Stimulated activated CD4-positive, alpha-beta T cell treated with anti-CD3 and anti-CD28 coated beads, TNF-alpha, amount 100 ng/mL, for 1 hour (primary cell): ENCODE results near the gene CHCHD2.
"Not testable (repeated sequence)": the region's sequence is repeated elsewhere in the genome, so short reads cannot be mapped to it uniquely, and the experiment has no call there.

Experiments
- DNase-seq, 3 donors: peaks; one replicate each; pipeline ENCODE4 v3.0.0-alpha.2; 2020; ENCODE audit warnings: low read depth in 3 of 3, low spot score in 1 of 3

Gene CHCHD2

DNA sequence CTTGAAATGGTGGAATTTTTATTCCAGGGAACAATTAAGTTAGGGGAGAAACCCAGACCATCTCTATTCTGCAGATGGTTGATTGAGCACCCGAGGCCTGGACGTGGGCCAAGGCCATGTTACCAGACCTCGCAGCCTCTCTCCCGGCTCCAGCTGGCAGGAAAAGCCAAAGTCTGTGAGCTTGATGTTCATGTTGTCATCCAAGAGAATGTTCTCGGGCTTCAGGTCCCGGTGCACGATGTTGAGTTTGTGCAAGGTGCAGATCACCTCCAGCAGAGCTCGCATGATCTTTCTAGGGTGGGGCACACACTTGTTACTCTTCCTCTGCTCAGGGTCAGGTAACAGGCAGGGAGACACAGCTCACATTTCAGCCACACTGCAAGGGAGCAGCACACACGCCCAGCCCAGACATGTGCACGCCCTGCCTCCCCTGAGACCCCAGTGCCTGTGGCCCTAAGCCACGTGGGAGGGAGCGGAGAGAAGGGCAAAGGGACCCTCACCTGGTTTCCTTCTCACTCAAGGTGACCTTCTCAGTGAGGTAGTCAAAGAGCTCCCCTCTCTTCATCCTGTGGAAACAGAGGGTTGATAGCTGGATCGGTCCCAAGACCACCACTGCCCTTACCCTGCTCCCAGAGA, 23.0 kb downstream of the CHCHD2 start:
- DNase-seq = no peak

DNA sequence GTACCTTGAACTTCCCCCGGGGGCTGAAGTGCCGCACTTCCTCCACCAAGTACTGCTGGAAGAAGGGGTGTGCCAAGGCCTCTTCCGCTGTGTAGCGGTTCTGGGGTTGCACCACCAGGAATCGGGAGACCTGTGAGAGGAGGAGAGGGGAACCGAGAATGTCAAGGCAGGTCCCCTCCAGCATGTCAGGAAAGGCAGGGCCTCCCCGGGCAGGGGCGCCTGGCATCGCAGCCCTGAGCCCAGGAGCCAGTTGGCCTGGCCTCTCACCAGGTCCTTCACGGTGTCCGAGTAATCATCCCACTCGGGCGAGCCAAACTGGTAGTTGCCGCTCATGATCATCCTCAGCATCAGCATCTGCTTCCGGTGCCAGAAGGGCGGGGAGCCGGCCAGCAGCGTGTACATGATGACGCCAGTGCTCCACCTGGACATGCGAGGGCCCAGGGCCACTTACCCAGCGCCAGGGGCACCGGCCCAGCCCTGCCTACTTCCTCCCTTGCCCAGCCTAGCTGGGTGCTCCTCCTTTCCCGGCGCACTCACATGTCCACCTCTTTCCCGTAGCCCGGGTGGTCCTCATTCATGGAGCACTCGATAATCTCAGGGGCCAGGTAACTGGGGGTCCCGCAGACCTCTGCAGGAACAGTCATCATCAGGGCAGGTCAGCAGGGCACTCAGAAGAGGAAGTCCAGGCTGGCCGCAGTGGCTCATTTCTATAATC, 24.5 kb downstream of the CHCHD2 start:
- DNase-seq = no peak

GRCh38 chr7:56080726-56081435, 25.4 kb downstream of the CHCHD2 start:
- not testable (repeated sequence) for DNase-seq

DNA sequence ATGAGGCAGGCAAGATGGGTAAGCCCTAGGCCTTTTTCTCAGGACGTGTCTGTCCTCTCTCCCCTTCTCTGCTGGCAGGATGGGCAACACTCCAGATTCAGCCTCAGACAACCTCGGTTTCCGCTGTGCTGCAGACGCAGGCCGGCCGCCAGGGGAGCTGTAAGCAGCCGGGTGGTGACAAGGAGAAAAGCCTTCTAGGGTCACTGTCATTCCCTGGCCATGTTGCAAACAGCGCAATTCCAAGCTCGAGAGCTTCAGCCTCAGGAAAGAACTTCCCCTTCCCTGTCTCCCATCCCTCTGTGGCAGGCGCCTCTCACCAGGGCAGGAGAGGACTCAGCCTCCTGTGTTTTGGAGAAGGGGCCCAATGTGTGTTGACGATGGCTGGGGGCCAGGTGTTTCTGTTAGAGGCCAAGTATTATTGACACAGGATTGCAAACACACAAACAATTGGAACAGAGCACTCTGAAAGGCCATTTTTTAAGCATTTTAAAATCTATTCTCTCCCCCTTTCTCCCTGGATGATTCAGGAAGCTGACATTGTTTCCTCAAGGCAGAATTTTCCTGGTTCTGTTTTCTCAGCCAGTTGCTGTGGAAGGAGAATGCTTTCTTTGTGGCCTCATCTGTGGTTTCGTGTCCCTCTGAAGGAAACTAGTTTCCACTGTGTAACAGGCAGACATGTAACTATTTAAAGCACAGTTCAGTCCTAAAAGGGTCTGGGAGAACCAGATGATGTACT, 26.7 kb downstream of the CHCHD2 start:
- DNase-seq = no peak

DNA sequence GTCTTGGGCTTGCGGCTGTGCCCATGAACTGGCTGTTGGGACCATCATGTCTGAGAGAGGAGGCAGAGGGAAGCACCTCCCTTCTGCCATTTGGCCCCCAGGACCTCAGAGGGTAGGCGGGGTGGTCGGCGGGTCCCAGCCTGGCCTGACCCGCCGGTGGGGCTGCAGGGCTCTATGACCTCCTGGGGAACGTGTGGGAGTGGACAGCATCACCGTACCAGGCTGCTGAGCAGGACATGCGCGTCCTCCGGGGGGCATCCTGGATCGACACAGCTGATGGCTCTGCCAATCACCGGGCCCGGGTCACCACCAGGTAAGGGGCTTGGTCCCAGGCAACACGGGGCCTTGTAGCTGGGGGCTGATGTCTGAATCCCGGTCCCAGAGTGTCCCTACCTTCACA, 28.1 kb downstream of the CHCHD2 start:
- DNase-seq = no peak

GRCh38 chr7:56077681-56078080, 28.6 kb downstream of the CHCHD2 start:
- no peak for DNase-seq

DNA sequence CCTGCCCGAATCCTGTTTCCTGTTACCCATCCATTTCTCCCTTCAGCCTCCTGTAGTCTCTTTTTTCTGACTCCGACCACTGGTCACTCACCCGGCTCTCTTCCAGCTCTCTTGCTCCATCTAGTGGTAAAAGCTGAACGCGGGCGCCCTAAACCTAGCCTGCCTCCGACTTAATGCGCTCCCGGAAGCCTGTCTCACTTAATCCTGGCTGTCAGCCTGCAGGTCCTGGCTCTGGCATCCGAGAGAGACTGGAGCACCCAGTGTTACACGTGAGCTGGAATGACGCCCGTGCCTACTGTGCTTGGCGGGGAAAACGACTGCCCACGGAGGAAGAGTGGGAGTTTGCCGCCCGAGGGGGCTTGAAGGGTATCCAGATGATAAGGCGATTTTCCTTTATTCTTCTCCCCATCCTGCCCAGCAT, 31.9 kb downstream of the CHCHD2 start:
- DNase-seq = peak; percentile 8 to 42 (median 33)

GRCh38 chr7:56066376-56066775, 39.9 kb downstream of the CHCHD2 start:
- not testable (repeated sequence) for DNase-seq

GRCh38 chr7:56063882-56064625, 42.2 kb downstream of the CHCHD2 start, which contains the start of gene SUMF2:
Gene SUMF2 (plus strand): TSS chr7:56064286. CDS start chr7:56064312, 26 bp downstream.
- peak; percentile 78 to 86 (median 80) for DNase-seq

DNA sequence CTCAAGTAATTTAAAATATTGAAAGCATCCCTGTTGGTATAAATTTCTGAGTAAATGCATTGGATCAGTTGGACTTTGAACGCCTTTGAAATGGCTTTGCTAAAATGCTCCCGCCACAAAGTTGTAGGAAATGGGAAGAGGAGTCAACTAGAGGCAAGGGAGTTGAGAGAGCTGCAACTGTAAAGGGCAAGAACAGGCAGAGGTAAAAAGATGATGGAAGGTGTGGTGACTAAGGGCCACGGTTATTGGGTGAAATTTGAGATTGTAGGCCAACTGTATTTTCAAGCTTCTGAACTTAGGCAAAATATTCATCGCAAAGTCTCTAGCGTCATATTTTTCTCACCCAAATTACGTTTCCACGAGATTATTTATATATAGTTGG, 42.8 kb downstream of the CHCHD2 start:
- DNase-seq = no peak

DNA sequence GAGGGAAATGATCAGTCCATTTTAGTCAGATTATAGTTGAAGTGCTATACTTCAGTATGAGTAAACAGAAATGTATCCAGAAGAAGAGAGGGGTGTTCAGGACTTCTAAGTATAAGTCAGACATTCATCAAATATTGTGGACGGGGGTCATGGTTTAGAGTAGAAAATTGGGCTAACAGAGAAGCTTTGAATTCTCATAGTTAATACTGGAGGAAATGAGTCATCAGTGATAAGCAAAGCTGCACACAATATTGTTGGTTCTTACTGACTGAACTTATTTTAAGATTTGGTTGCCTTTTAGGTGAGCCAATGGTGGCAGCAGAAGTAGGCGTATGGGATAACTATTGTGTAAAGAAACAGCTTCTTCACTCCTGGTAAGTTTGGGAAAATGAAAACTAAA, 43.9 kb downstream of the CHCHD2 start:
- no peak for DNase-seq

- no peak for DNase-seq
Observed at GRCh38 chr7:56053993-56054392, 52.3 kb downstream of the CHCHD2 start.

GRCh38 chr7:56053379-56053778, 52.9 kb downstream of the CHCHD2 start:
- DNase-seq = no peak
